ENCODE results near the gene ALAD. TPM values are rescaled to one million over a fixed set of nuclear protein-coding genes. Genes with fewer than 3 reads are reported as not detected.

Gene ALAD
- total and polyA plus RNA-seq, 2 of the 8 experiments (the other 6 are each of a cell fraction or from before 2014, with no cell fraction given): 8.2 to 15.3 TPM

DNA sequence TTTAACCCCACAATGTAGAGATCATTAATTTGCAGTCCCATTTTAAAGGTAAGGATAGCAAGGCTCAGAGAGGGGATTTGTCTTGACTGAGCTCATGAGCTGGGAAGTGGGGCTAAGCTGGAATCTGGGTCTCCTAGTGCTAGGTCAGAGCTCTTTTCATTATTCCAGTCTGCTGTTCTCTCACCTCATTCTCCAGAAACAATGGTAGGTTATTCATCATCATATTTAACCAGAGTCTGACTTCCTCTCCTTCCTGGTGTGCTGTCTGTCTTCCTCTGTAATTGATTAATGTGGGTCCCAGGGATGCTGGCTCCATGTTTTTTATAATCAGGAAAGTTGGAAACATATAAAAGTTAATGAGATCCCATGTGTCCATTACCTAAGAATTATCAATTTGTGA is 30.1 kb upstream of the ALAD start:
- no peak overlapping the region for H3K4ac ChIP-seq (replicated peaks; ENCODE audit: insufficient read length, low read depth, low read length)
- H3K4me1 ChIP-seq (replicated peaks in 1 of 4; ENCODE audit: control insufficient read depth in 3 of 4, insufficient read depth in 4 of 4, low read length in 3 of 4): no peaks in the 10 kb centered on the region
- H3K9me3 ChIP-seq (ENCODE audit: insufficient read depth in 2 of 2, low read depth in 1 of 2, low read length in 1 of 2): peaks cover 0 to 2% of the 10 kb centered on the region in 2 experiments; a peak in 1 of 4 replicates
- H2BK20ac ChIP-seq (ENCODE audit: low read length): no peak overlapping the region
- H3K27me3 ChIP-seq (replicated peaks in 1 of 4; ENCODE audit: control insufficient read depth in 3 of 4, extremely low read depth in 1 of 4, insufficient read depth in 3 of 4, low read length in 3 of 4): no peaks in the 10 kb centered on the region
- no peaks in the 10 kb centered on the region for H3K79me1 ChIP-seq (ENCODE audit: low read depth, low read length)
- H3K56ac ChIP-seq (replicated peaks; ENCODE audit: insufficient read length, low read depth, low read length): no peak overlapping the region
- H3K18ac ChIP-seq (ENCODE audit: extremely low read depth, low read length): no peak overlapping the region
- H2AK5ac ChIP-seq (ENCODE audit: low read depth, low read length): no peak overlapping the region
- no peak overlapping the region for H3K4me2 ChIP-seq (ENCODE audit: insufficient read depth in 1 of 2, low read depth in 2 of 2, low read length in 2 of 2)
- no peaks in the 10 kb centered on the region for H3K36me3 ChIP-seq (ENCODE audit: control insufficient read depth in 2 of 4, insufficient read depth in 4 of 4, low read length in 3 of 4)
- FAIRE-seq (no peak), DNase-seq (ENCODE audit: low read depth in 1 of 2, low spot score in 2 of 2) (no peak)
- H4K20me1 ChIP-seq (replicated peaks in 1 of 2; ENCODE audit: control insufficient read depth in 1 of 2, insufficient read depth in 2 of 2, low read length in 2 of 2): no peaks in the 10 kb centered on the region
- POLR2A ChIA-PET (ENCODE audit: partially characterized antibody): interaction anchor here (1.9 kb wide), 1 partner anchor 21 kb away, joined by 8 read pairs; the partner anchor contains the start of genes C9orf43 and POLE3
- H2BK15ac ChIP-seq (ENCODE audit: low read length): no peak overlapping the region
- no peak overlapping the region for H4K5ac ChIP-seq (ENCODE audit: insufficient read length, low read depth, low read length)
- H2AFZ ChIP-seq (ENCODE audit: low read length): no peak overlapping the region
- H2BK120ac ChIP-seq (replicated peaks; ENCODE audit: low read depth, low read length): no peak overlapping the region
- no peak overlapping the region for H2BK12ac ChIP-seq (ENCODE audit: low read depth, low read length)
- no peaks in the 10 kb centered on the region for H3K79me2 ChIP-seq (ENCODE audit: control insufficient read depth in 1 of 2, insufficient read depth in 2 of 2, low read length in 2 of 2)
- no peak overlapping the region for H3K14ac ChIP-seq (ENCODE audit: insufficient read length)
- no peak overlapping the region for H3K27ac ChIP-seq (ENCODE audit: low read depth, low read length)
- H2BK5ac ChIP-seq (ENCODE audit: low read depth, low read length): no peak overlapping the region
- CTCF ChIA-PET (ENCODE audit: partially characterized antibody): interaction anchor here (0.6 to 2.7 kb wide), 4 partner anchors 15 to 229 kb away, joined by 3 to 8 read pairs (median 4); no protein-coding TSS in a partner anchor
- no peak overlapping the region for H3K23ac ChIP-seq (ENCODE audit: insufficient read length)
- no peak overlapping the region for H3K4me3 ChIP-seq (ENCODE audit: extremely low read depth in 1 of 4, insufficient read depth in 2 of 4, low read depth in 3 of 4, low read length in 4 of 4)
- H3K23me2 ChIP-seq (ENCODE audit: low read depth, low read length): no peaks in the 10 kb centered on the region
- TF ChIP-seq TAF7 (optimal IDR thresholded peaks at IDR 0.05; ENCODE audit: borderline replicate concordance, low read depth, low read length) (no peak), USF2 (IDR thresholded peaks at IDR 0.05; ENCODE audit: low read length) (no peak), E2F6 (IDR thresholded peaks at IDR 0.05) (no peak), EZH2 (IDR thresholded peaks at IDR 0.05; ENCODE audit: low read depth, low read length, severe bottlenecking) (no peak), JUN (IDR thresholded peaks at IDR 0.05; ENCODE audit: low read depth, low read length) (no peak), ATF2 (IDR thresholded peaks at IDR 0.05; ENCODE audit: low read length) (no peak), BACH1 (IDR thresholded peaks at IDR 0.05; ENCODE audit: low read length) (no peak)
- H4K8ac ChIP-seq (ENCODE audit: extremely low read depth, insufficient read depth, low read length): no peak overlapping the region
- no peak overlapping the region for H3K9ac ChIP-seq (replicated peaks in 1 of 4; ENCODE audit: extremely low read depth in 1 of 4, low read depth in 3 of 4, low read length in 3 of 4)
- no peak overlapping the region for H4K91ac ChIP-seq (replicated peaks; ENCODE audit: insufficient read length, low read length)

Measured in H1 (cell line).